SK-N-SH treated with all-trans-retinoic acid at 6 μM for 48 hours (cell line): ENCODE data around the gene MAML2.

Experiments used
- ATAC-seq: fragments of 200-7000 bp; cut with Tn5 transposase; 3 replicates; pipeline ENCODE4 v1.9.1; 2020; ENCODE audit warnings: mild to moderate bottlenecking, moderate library complexity
- ARNTL ChIP-seq: fragments of 450-650 bp; formaldehyde crosslinking; IDR thresholded peaks from 2 replicates; pipeline ENCODE4 v1.5.0; 2020; ENCODE audit warnings: low read depth, mild to moderate bottlenecking, moderate library complexity, borderline replicate concordance
- BACH2 ChIP-seq: fragments of 250-450 bp; sonication (Bioruptor Pico); IDR thresholded peaks from 2 replicates; pipeline ENCODE4 v1.9.0; 2021; ENCODE audit warnings: mild to moderate bottlenecking, borderline replicate concordance
- CSDC2 ChIP-seq: fragments of 250-450 bp; sonication (Bioruptor Pico); IDR thresholded peaks from 2 replicates; pipeline ENCODE4 v1.5.0; 2020; ENCODE audit warnings: mild to moderate bottlenecking, moderate library complexity
- CSRNP3 ChIP-seq: fragments of 250-450 bp; sonication (Bioruptor Pico); IDR thresholded peaks from 2 replicates; pipeline ENCODE4 v1.5.1; 2021; ENCODE audit warnings: mild to moderate bottlenecking, moderate library complexity
- ESRRG ChIP-seq: fragments of 250-450 bp; sonication (Bioruptor Pico); IDR thresholded peaks from 2 replicates; pipeline ENCODE4 v1.6.1; 2021; ENCODE audit warnings: mild to moderate bottlenecking
- GLIS3 ChIP-seq: fragments of 250-450 bp; sonication (Bioruptor Pico); IDR thresholded peaks from 2 replicates; pipeline ENCODE4 v1.5.0; 2020; ENCODE audit warnings: mild to moderate bottlenecking, moderate library complexity
- ISL1 ChIP-seq: fragments of 250-450 bp; sonication (Bioruptor Pico); IDR thresholded peaks from 2 replicates; pipeline ENCODE4 v2.1.2; 2022; ENCODE audit warnings: mild to moderate bottlenecking, moderate library complexity
- OSR1 ChIP-seq: fragments of 250-450 bp; sonication (Bioruptor Pico); IDR thresholded peaks from 2 replicates; pipeline ENCODE4 v1.8.0; 2022; ENCODE audit warnings: moderate library complexity, mild to moderate bottlenecking, inconsistent platforms
- PATZ1 ChIP-seq: fragments of 250-450 bp; sonication (Bioruptor Pico); IDR thresholded peaks from 2 replicates; pipeline ENCODE4 v1.8.0; 2020; ENCODE audit warnings: mild to moderate bottlenecking, moderate library complexity, borderline replicate concordance
- PPARA ChIP-seq: fragments of 250-450 bp; sonication (Bioruptor Pico); IDR thresholded peaks from 2 replicates; pipeline ENCODE4 v1.5.0; 2020; ENCODE audit warnings: mild to moderate bottlenecking, borderline replicate concordance
- RARB ChIP-seq: fragments of 250-450 bp; sonication (Bioruptor Pico); IDR thresholded peaks from 2 replicates; pipeline ENCODE4 v1.8.0; 2021; ENCODE audit warnings: mild to moderate bottlenecking, moderate library complexity
- SNAI2 ChIP-seq: fragments of 250-450 bp; sonication (Bioruptor Pico); IDR thresholded peaks from 2 replicates; pipeline ENCODE4 v1.5.0; 2020; ENCODE audit warnings: mild to moderate bottlenecking, moderate library complexity
- TCF4 ChIP-seq: fragments of 250-450 bp; sonication (Bioruptor Pico); IDR thresholded peaks from 2 replicates; pipeline ENCODE4 v1.8.0; 2021; ENCODE audit warnings: mild to moderate bottlenecking, moderate library complexity, borderline replicate concordance
- TOX ChIP-seq: fragments of 250-450 bp; sonication (Bioruptor Pico); IDR thresholded peaks from 2 replicates; pipeline ENCODE4 v1.8.0; 2021; ENCODE audit warnings: mild to moderate bottlenecking, moderate library complexity, borderline replicate concordance
- TSHZ2 ChIP-seq: fragments of 250-450 bp; sonication (Bioruptor Pico); IDR thresholded peaks from 2 replicates; pipeline ENCODE4 v1.5.0; 2020; ENCODE audit warnings: mild to moderate bottlenecking, moderate library complexity
- ZC3H10 ChIP-seq: fragments of 250-450 bp; sonication (Bioruptor Pico); IDR thresholded peaks from 2 replicates; pipeline ENCODE4 v1.5.1; 2021; ENCODE audit warnings: mild to moderate bottlenecking, moderate library complexity
- ZFP30 ChIP-seq: fragments of 450-650 bp; formaldehyde crosslinking; IDR thresholded peaks from 2 replicates; pipeline ENCODE4 v1.5.0; 2022; ENCODE audit warnings: mild to moderate bottlenecking, moderate library complexity
- ZNF565 ChIP-seq: fragments of 450-650 bp; formaldehyde crosslinking; conservative IDR thresholded peaks from 2 replicates; pipeline ENCODE4 v1.5.0; 2020; ENCODE audit warnings: low read depth, mild to moderate bottlenecking, moderate library complexity
- ZNF70 ChIP-seq: fragments of 450-650 bp; formaldehyde crosslinking; IDR thresholded peaks from 2 replicates; pipeline ENCODE4 v1.5.0; 2020; ENCODE audit warnings: mild to moderate bottlenecking, moderate library complexity
- ZNF8 ChIP-seq: fragments of 450-650 bp; formaldehyde crosslinking; IDR thresholded peaks from 2 replicates; pipeline ENCODE4 v1.5.0; 2020; ENCODE audit warnings: mild to moderate bottlenecking, moderate library complexity

MAML2 gene

GRCh38 chr11:96017856-96018255 is 325.1 kb downstream of the MAML2 start:
- ATAC-seq = peak; percentile 67
- TF ChIP-seq ESRRG (CRISPR knock-in tag) = no peak
- TF ChIP-seq ARNTL (CRISPR knock-in tag) = no peak

- TF ChIP-seq TSHZ2 (CRISPR knock-in tag) (no peak), SNAI2 (CRISPR knock-in tag) (no peak), PATZ1 (no peak), ZC3H10 (CRISPR knock-in tag) (no peak), ZNF565 (CRISPR knock-in tag) (no peak), TOX (CRISPR knock-in tag) (no peak), RARB (no peak), OSR1 (CRISPR knock-in tag) (no peak), ZFP30 (CRISPR knock-in tag) (no peak)
- TF ChIP-seq, all 23 proteins: peak for 0
- no peak for ATAC-seq
These were observed 326.0 kb downstream of the MAML2 start for GRCh38 chr11:96016978-96017502.

- TF ChIP-seq BACH2 (CRISPR knock-in tag) = no peak
- TF ChIP-seq PATZ1 = no peak
- TF ChIP-seq ISL1 = no peak
- no peak for TF ChIP-seq CSRNP3
- no peak for TF ChIP-seq ZNF70 (CRISPR knock-in tag)
- TF ChIP-seq CSDC2 = no peak
- no peak for TF ChIP-seq ZFP30 (CRISPR knock-in tag)
- TF ChIP-seq SNAI2 (CRISPR knock-in tag) = no peak
- TF ChIP-seq TOX (CRISPR knock-in tag) = no peak
- TF ChIP-seq, all 23 proteins: peak for 0
- no peak for ATAC-seq
These were observed 327.0 kb downstream of the MAML2 start for GRCh38 chr11:96015906-96016565.

GRCh38 chr11:96014217-96014616 is 328.8 kb downstream of the MAML2 start:
- ATAC-seq = no peak
- no peak for TF ChIP-seq ZNF565 (CRISPR knock-in tag)
- no peak for TF ChIP-seq TSHZ2 (CRISPR knock-in tag)
- TF ChIP-seq ZC3H10 (CRISPR knock-in tag) = no peak
- TF ChIP-seq ZNF8 (CRISPR knock-in tag) = no peak
- TF ChIP-seq ZFP30 (CRISPR knock-in tag) = no peak
- no peak for TF ChIP-seq PATZ1
- no peak for TF ChIP-seq TCF4
- no peak for TF ChIP-seq ARNTL (CRISPR knock-in tag)
- TF ChIP-seq BACH2 (CRISPR knock-in tag) = no peak
- TF ChIP-seq GLIS3 (CRISPR knock-in tag) = no peak
- no peak for TF ChIP-seq CSRNP3
- no peak for TF ChIP-seq SNAI2 (CRISPR knock-in tag)
- no peak for TF ChIP-seq PPARA
- no peak for TF ChIP-seq ESRRG (CRISPR knock-in tag)
- TF ChIP-seq OSR1 (CRISPR knock-in tag) = no peak
